Naive thymus-derived CD4-positive, alpha-beta T cell (primary cell): ENCODE data around the gene JAZF1. TPM values are rescaled to one million over a fixed set of nuclear protein-coding genes. Genes with fewer than 3 reads are reported as not detected.
A peak's percentile ranks its signal among the peaks of the same experiment; 100 is the strongest.

Experiments used
- ATAC-seq: fragments of 150-1000 bp; cut with Tn5 transposase; 2 replicates; pipeline ENCODE4 v1.10.0; 2021; ENCODE audit warnings: mild to moderate bottlenecking, moderate library complexity
- CTCF ChIA-PET: fragments of 350-600 bp; sonication (Branson Sonifier 250); formaldehyde crosslinking; loops from one replicate; lab custom pipeline; 2021; ENCODE audit warnings: antibody characterized with exemption; lab: Charles Lee
- POLR2A ChIA-PET: fragments of 350-600 bp; sonication (Branson Sonifier 250); formaldehyde crosslinking; loops from one replicate; lab custom pipeline; 2021; ENCODE audit warnings: antibody characterized with exemption, inconsistent platforms; lab: Charles Lee
- DNase-seq, 9 donors: peaks; one replicate each; pipeline versions ENCODE4 v3.0.0 to v3.0.0-alpha.2; 2020 to 2022; ENCODE audit warnings: mixed read lengths in 1 of 9
- H3K27ac ChIP-seq: one replicate; pipeline ENCODE4 v1.7.0; 2013; ENCODE audit warnings: mild to moderate bottlenecking, low read depth, low read length, moderate library complexity
- H3K27me3 ChIP-seq, 2 donors: one replicate each; pipeline ENCODE4 v1.7.0; 2013; ENCODE audit warnings: low read length in 2 of 2, mild to moderate bottlenecking in 2 of 2, moderate library complexity in 2 of 2; ENCODE audit not compliant: control insufficient read depth in 2 of 2, insufficient read depth in 2 of 2
- H3K36me3 ChIP-seq, 3 experiments: 1 replicate in 2 of 3; 2 replicates in 1 of 3; pipeline ENCODE4 v1.7.0; 2013; ENCODE audit warnings: low read length in 3 of 3, mild to moderate bottlenecking in 3 of 3, moderate library complexity in 1 of 3; ENCODE audit not compliant: insufficient read depth in 3 of 3, control insufficient read depth in 2 of 3
- H3K4me1 ChIP-seq, 2 donors: one replicate each; pipeline ENCODE4 v1.7.0; 2013; ENCODE audit warnings: low read length in 2 of 2, mild to moderate bottlenecking in 2 of 2, moderate library complexity in 1 of 2; ENCODE audit not compliant: control insufficient read depth in 2 of 2, insufficient read depth in 2 of 2
- H3K4me3 ChIP-seq: 2 replicates; pipeline ENCODE4 v1.7.0; 2013; ENCODE audit warnings: mild to moderate bottlenecking, low read length
- H3K9me3 ChIP-seq, 3 experiments: 1 replicate in 2 of 3; 2 replicates in 1 of 3; pipeline ENCODE4 v1.7.0; 2013; ENCODE audit warnings: low read length in 3 of 3; ENCODE audit not compliant: control insufficient read depth in 2 of 3
- H3K27ac Mint-ChIP-seq, 9 donors: one replicate each; pipeline ENCODE4 v1.8.0; 2020 to 2022; ENCODE audit warnings: mixed read lengths in 9 of 9, mild to moderate bottlenecking in 8 of 9, moderate library complexity in 5 of 9, inconsistent platforms in 2 of 9
- H3K27me3 Mint-ChIP-seq, 5 donors: one replicate each; pipeline ENCODE4 v1.8.0; 2021 to 2022; ENCODE audit warnings: mixed read lengths in 5 of 5, mild to moderate bottlenecking in 1 of 5
- H3K36me3 Mint-ChIP-seq, 5 donors: one replicate each; pipeline ENCODE4 v1.8.0; 2020 to 2022; ENCODE audit warnings: mixed read lengths in 5 of 5, mild to moderate bottlenecking in 3 of 5, inconsistent platforms in 1 of 5
- H3K4me1 Mint-ChIP-seq, 7 donors: one replicate each; pipeline ENCODE4 v1.8.0; 2020 to 2022; ENCODE audit warnings: mixed read lengths in 7 of 7, mild to moderate bottlenecking in 3 of 7, inconsistent platforms in 1 of 7
- H3K4me3 Mint-ChIP-seq, 10 donors: one replicate each; pipeline ENCODE4 v1.8.0; 2020 to 2022; ENCODE audit warnings: mild to moderate bottlenecking in 10 of 10, mixed read lengths in 10 of 10, moderate library complexity in 6 of 10, inconsistent platforms in 2 of 10
- H3K9me3 Mint-ChIP-seq, 11 donors: one replicate each; pipeline ENCODE4 v1.8.0; 2020 to 2022; ENCODE audit warnings: mixed read lengths in 11 of 11, mild to moderate bottlenecking in 4 of 11, inconsistent platforms in 1 of 11, moderate library complexity in 1 of 11
- intact Hi-C, 2 donors: fragments of 100-400 bp; cut with micrococcal nuclease; formaldehyde crosslinking; loops; one replicate each; pipeline ENCODE4 v1.15.1; 2023
- polyA plus RNA-seq, 2 donors: library from polyadenylated mRNA; unstranded; fragments of 300-500 nt; fragmentation: Illumina TruSeq; gene quantifications; one replicate each; pipeline ENCODE4 v1.2.3, GENCODE V29; 2021
- total RNA-seq, 6 experiments: library from RNA in 5 of 6; stranded (reverse) in 5 of 6; gene quantifications; 1 replicate in 5 of 6; 2 replicates in 1 of 6; pipeline ENCODE4 v1.2.3 and lab custom pipeline; 2021 to 2026

Gene JAZF1
- total and polyA plus RNA-seq, 7 experiments from 2014 or later: 2.0 to 33.1 (median 3.2) TPM

GRCh38 chr7:27958933-27959548, 221.6 kb downstream of the JAZF1 start:
- H3K27ac Mint-ChIP-seq: no peak overlapping the region
- CTCF ChIA-PET: interaction anchor here (0.6 kb wide), 1 partner anchor 18 kb away, joined by 3 read pairs; no protein-coding TSS in a partner anchor
- ATAC-seq: no peak
- H3K4me1 ChIP-seq: peaks cover 0 to 4% of the 10 kb centered on the region in 2 donors
- peaks cover 0 to 14% (median 0%) of the 10 kb centered on the region in 5 donors for H3K36me3 Mint-ChIP-seq
- H3K9me3 Mint-ChIP-seq: no peaks in the 10 kb centered on the region
- peaks cover 0 to 24% (median 9%) of the 10 kb centered on the region in 7 donors for H3K4me1 Mint-ChIP-seq
- POLR2A ChIA-PET: no interaction called here
- no peaks in the 10 kb centered on the region for H3K9me3 ChIP-seq
- no peak overlapping the region for H3K27ac ChIP-seq
- no peak for DNase-seq
- H3K27me3 ChIP-seq: no peaks in the 10 kb centered on the region
- intact Hi-C loops: loop anchor here in 1 of 2 donors (10.0 kb wide), 1 partner anchor 66 kb away; no protein-coding TSS in a partner anchor
- peaks cover 0 to 10% (median 0%) of the 10 kb centered on the region in 5 donors for H3K27me3 Mint-ChIP-seq
- H3K4me3 ChIP-seq: no peak overlapping the region
- H3K36me3 ChIP-seq: no peaks in the 10 kb centered on the region
- no peak overlapping the region for H3K4me3 Mint-ChIP-seq

- peaks cover 0 to 32% of the 10 kb centered on the region in 2 donors for H3K4me1 ChIP-seq
- DNase-seq: no peak
- Mint-ChIP-seq H3K4me1 (peaks cover 10 to 52% (median 42%) of the 10 kb centered on the region in 7 donors), H3K36me3 (peaks cover 0 to 8% (median 0%) of the 10 kb centered on the region in 5 donors), H3K27ac (peak overlapping the region in 5 of 9 donors; percentile 2 to 78 (median 34)), H3K9me3 (no peaks in the 10 kb centered on the region), H3K27me3 (peaks cover 0 to 5% (median 0%) of the 10 kb centered on the region in 5 donors), H3K4me3 (no peak overlapping the region)
- CTCF ChIA-PET: no interaction called here
- no peak overlapping the region for H3K4me3 ChIP-seq
- H3K27ac ChIP-seq: no peak overlapping the region
- intact Hi-C loops: loop anchor here in 1 of 2 donors (10.0 kb wide), 1 partner anchor 69 kb away; no protein-coding TSS in a partner anchor
- no peaks in the 10 kb centered on the region for H3K36me3 ChIP-seq
- H3K27me3 ChIP-seq: no peaks in the 10 kb centered on the region
- no peak for ATAC-seq
- POLR2A ChIA-PET: no interaction called here
- no peaks in the 10 kb centered on the region for H3K9me3 ChIP-seq
Observed at GRCh38 chr7:27955596-27955995, 225.0 kb downstream of the JAZF1 start.

- H3K27me3 ChIP-seq: no peaks in the 10 kb centered on the region
- Mint-ChIP-seq H3K4me1 (peaks cover 10 to 51% (median 48%) of the 10 kb centered on the region in 7 donors), H3K27ac (peak overlapping the region in 4 of 9 donors; percentile 34 to 78 (median 40)), H3K36me3 (peaks cover 0 to 8% (median 0%) of the 10 kb centered on the region in 5 donors), H3K4me3 (no peak overlapping the region), H3K9me3 (no peaks in the 10 kb centered on the region), H3K27me3 (peaks cover 0 to 3% (median 0%) of the 10 kb centered on the region in 5 donors)
- intact Hi-C loops: loop anchor here in 1 of 2 donors (10.0 kb wide), 1 partner anchor 70 kb away; no protein-coding TSS in a partner anchor
- peaks cover 0 to 32% of the 10 kb centered on the region in 2 donors for H3K4me1 ChIP-seq
- H3K9me3 ChIP-seq: no peaks in the 10 kb centered on the region
- DNase-seq (no peak), ATAC-seq (no peak)
- ChIA-PET CTCF (no interaction called here), POLR2A (no interaction called here)
- H3K27ac ChIP-seq: no peak overlapping the region
- H3K4me3 ChIP-seq: no peak overlapping the region
- no peaks in the 10 kb centered on the region for H3K36me3 ChIP-seq
Observed at GRCh38 chr7:27955011-27955410, 225.6 kb downstream of the JAZF1 start.

GRCh38 chr7:27953777-27954176, 226.8 kb downstream of the JAZF1 start:
- intact Hi-C loops: loop anchor here (2.0 to 10.0 kb wide), 3 partner anchors 33 to 71 kb away; no protein-coding TSS in a partner anchor
- H3K4me3 Mint-ChIP-seq: peak overlapping the region in 7 of 10 donors; percentile 11 to 85 (median 57)
- Histone ChIP-seq H3K36me3 (no peaks in the 10 kb centered on the region), H3K27me3 (no peaks in the 10 kb centered on the region), H3K4me1 (peaks cover 0 to 32% of the 10 kb centered on the region in 2 donors), H3K4me3 (no peak overlapping the region), H3K9me3 (no peaks in the 10 kb centered on the region), H3K27ac (no peak overlapping the region)
- H3K27ac Mint-ChIP-seq: peak overlapping the region in 7 of 9 donors; percentile 44 to 95 (median 81)
- no peaks in the 10 kb centered on the region for H3K9me3 Mint-ChIP-seq
- CTCF ChIA-PET: interaction anchor here (0.5 to 1.3 kb wide), 4 partner anchors 21 to 758 kb away, joined by 3 to 4 read pairs (median 3); no protein-coding TSS in a partner anchor
- ATAC-seq (no peak), DNase-seq (no peak)
- POLR2A ChIA-PET: interaction anchor here (0.6 to 2.4 kb wide), 7 partner anchors 10 to 330 kb away, joined by 3 to 10 read pairs (median 4); no protein-coding TSS in a partner anchor
- peaks cover 0 to 3% (median 0%) of the 10 kb centered on the region in 5 donors for H3K27me3 Mint-ChIP-seq
- H3K4me1 Mint-ChIP-seq: peaks cover 10 to 61% (median 45%) of the 10 kb centered on the region in 7 donors
- H3K36me3 Mint-ChIP-seq: peaks cover 0 to 17% (median 0%) of the 10 kb centered on the region in 5 donors

- Histone ChIP-seq H3K27me3 (no peaks in the 10 kb centered on the region), H3K27ac (no peak overlapping the region), H3K4me1 (peaks cover 0 to 32% of the 10 kb centered on the region in 2 donors), H3K4me3 (no peak overlapping the region), H3K9me3 (no peaks in the 10 kb centered on the region), H3K36me3 (no peaks in the 10 kb centered on the region)
- ATAC-seq (no peak), DNase-seq (no peak)
- peaks cover 10 to 64% (median 45%) of the 10 kb centered on the region in 7 donors for H3K4me1 Mint-ChIP-seq
- no peaks in the 10 kb centered on the region for H3K9me3 Mint-ChIP-seq
- intact Hi-C loops: loop anchor here (2.0 to 10.0 kb wide), 3 partner anchors 33 to 71 kb away; no protein-coding TSS in a partner anchor
- H3K27me3 Mint-ChIP-seq: peaks cover 0 to 4% (median 0%) of the 10 kb centered on the region in 5 donors
- H3K36me3 Mint-ChIP-seq: peaks cover 0 to 18% (median 0%) of the 10 kb centered on the region in 5 donors
- ChIA-PET POLR2A (interaction anchor here (0.8 to 2.4 kb wide), 7 partner anchors 10 to 213 kb away, joined by 3 to 10 read pairs (median 4); no protein-coding TSS in a partner anchor), CTCF (interaction anchor here (0.8 to 2.2 kb wide), 4 partner anchors 20 to 757 kb away, joined by 3 to 10 read pairs (median 4); no protein-coding TSS in a partner anchor)
- H3K27ac Mint-ChIP-seq: peak overlapping the region in 8 of 9 donors; percentile 34 to 95 (median 85)
- peak overlapping the region in 7 of 10 donors; percentile 21 to 85 (median 57) for H3K4me3 Mint-ChIP-seq
Observed at GRCh38 chr7:27953361-27953760, 227.2 kb downstream of the JAZF1 start.
